DMS 273 (cell line): ENCODE data around the gene C8G.

Source experiments
- DNase-seq: peaks from one replicate; lab custom pipeline; 2025; ENCODE audit not compliant: unreplicated experiment; lab: John Stamatoyannopoulos, UW

The C8G gene

GRCh38 chr9:136964833-136965422 is 19.9 kb downstream of the C8G start:
- DNase-seq: no peak

GRCh38 chr9:136965771-136966484 is 20.9 kb downstream of the C8G start:
- DNase-seq: no peak

DNA sequence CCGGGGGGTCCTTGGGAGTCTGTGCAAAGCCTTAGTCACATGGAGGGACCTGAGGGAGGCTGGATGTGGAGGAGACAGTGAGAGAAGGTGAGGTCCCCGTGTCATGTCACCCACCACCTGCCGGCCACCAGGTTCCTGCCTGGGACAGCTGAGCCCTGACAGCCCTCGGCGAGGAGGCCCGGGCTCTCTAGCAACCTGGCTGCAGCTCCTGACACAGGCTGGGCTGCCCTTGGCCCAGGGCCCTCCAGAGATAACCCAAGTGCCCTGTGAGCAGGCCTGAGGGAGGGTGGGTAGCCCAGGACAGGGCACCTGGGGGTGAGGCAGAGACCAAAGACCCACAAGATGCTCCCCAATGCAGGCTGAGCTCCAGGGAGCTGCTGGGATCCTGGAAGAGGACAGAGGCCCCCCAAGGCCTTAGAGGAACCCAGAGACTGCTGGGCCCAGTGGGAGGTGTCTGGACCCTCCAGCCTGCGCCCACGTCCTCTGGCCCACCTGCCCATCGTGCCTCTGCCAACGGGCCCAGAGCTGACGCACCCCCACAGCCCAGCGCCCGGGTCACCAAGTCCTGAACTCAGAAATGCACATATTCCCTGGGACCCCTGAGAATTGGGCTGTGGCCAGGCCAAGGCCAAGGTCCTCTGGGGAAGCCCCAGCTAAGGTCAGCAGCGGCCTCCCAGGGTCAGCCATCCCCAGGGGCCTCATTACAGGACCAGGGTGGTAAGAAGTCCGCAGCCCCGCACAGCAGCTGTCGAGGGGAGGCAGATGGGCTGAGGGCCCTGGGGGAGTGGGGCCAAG is 23.5 kb downstream of the C8G start:
- no peak for DNase-seq

- no peak for DNase-seq
These were observed 24.1 kb downstream of the C8G start for GRCh38 chr9:136969150-136969549.

DNA sequence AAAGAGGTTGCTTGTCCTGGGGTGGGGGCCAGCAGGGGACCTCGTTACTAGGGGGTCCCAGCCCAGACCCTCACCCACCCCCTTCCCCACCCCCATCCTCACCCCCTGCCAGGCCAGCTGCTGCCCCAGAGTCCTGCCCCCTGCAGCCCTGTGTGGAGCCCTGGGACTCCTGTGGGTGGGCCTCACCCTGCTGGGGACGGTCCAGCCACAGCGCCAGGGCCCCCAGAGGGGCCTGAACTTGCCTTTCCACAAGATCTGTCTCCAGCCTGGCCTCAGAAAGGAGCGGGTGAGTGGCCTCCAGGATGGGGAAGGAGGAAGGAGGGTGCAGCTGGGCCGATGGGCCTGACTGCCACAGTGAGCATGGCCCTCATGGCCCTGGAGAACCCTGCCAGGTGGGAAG is 24.7 kb downstream of the C8G start:
- no peak for DNase-seq

DNA sequence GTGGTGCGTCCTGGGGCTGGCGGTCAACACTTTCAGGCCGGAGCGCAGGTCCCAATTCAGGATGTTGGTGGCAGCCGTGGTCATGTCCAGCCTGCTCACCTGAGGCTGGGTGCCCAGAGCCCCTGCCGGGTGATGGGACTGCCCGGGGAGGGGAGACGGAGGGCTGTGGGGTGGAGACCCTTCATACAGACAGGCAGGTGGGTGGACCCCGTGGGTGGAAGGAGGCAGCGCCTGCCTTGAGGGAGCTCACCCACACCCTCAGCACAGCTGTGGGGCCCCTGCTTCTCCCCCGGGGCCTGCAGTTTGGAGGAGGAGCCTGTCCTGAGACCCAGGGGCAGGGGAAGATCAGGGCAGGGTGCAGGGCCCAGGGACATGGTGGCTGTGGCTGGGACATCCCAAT is 25.3 kb downstream of the C8G start:
- DNase-seq: no peak

DNA sequence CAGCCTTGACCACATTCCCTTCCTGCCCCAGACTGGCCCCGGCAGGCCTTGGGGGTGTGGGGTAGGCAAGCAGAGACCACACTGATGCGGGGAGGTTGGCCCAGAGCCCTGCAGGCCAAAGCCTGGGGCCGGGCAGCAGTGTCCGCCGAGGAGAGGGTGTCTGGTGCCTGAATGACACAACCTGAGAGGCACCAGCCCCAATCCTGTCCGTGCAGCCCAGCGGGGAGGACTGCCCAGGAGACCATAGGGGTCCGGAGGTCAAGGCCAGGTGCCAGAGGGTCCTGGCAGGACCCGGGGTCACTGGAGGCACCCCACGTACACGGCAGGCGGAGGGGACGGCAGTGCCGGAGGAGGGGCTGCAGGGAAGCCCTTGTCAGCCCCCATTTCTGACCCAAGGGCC is 26.7 kb downstream of the C8G start:
- DNase-seq: no peak

- DNase-seq: no peak
These were observed 27.3 kb downstream of the C8G start for GRCh38 chr9:136972335-136972734.

DNA sequence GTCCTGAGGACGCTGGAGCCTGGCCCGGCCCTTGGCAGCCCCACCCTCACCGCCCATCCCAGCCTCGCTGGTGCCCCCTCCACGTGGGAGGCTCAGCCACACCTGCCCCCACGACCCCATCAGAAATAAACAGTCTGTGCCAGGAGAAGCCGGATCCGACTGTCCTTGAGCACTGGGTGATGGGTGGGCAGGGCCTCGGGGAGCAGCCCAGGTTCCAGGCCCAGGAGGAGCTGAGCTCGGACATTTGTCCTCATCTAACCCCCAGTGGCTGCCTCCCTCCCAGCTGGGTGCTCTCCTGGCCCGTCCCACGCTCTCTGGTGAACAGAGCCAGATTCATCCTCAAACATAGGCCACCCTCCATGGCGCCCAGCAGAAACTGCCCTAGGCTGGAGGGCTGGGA is 27.7 kb downstream of the C8G start:
- DNase-seq: no peak

- DNase-seq: no peak
These were observed 28.9 kb downstream of the C8G start for GRCh38 chr9:136973618-136974617.

DNA sequence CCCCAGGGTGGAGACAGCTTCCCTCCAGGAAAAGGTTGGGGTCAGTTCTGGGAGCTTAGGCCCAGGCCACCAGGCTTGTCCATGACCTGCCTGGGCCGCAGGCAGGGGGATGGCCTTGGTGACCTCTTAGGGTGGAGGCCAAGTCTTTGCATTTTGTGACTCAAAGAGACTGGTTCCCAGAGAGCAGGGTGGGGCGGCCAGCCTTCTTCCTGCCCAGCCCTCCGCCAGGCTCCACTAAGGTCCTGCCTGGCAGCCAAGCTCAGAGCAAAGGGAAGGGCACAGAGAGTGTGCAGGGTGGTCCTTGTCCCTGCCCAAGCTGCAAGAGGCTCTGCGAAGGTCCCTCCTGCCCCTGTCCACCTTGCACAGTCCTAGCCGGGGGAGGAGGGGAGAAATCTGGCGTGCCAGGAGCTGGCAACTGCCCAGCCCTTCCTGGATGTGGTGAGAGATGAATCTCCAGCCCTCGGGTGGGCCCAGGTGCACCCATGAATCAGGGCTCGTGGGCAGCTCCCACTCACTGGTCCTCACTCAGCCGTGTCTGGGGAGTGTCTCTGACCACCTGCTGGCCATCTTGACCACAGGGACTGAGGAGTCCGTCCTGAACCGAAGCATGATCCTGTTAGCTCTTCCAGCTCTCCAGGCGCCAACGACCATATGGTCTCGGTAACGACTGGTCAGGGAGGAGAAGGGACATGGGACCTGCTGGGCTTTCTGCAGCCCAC is 29.9 kb downstream of the C8G start:
- no peak for DNase-seq

GRCh38 chr9:136975644-136976043 is 30.6 kb downstream of the C8G start:
- peak; percentile 66 for DNase-seq

DNA sequence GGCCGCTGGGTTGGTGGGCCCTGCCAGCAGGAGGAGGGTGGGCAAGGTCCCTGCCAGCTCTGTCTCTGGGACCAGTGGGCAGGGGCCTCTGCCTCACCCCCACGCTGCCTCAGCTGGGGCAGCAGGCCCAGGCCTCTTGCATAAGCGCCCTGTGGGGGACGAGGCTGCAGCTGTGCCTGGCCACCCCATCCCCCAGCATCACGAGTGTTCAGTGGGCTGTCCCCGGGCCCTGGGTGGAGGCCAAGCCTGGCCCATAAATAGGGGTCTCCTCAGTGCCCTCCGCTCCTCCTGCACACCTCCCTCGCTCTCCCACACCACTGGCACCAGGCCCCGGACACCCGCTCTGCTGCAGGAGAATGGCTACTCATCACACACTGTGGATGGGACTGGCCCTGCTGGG is 32.2 kb downstream of the C8G start, which contains the start of gene PTGDS:
PTGDS (plus strand) TSS at position 282 of the 400 bp plus-strand sequence; CDS start at position 357, 75 bp downstream.
- no peak for DNase-seq

- DNase-seq: no peak
These were observed 32.6 kb downstream of the C8G start for GRCh38 chr9:136977649-136978072.

GRCh38 chr9:136978073-136978864 is 33.2 kb downstream of the C8G start:
- no peak for DNase-seq

GRCh38 chr9:136978865-136979544 is 34.0 kb downstream of the C8G start:
- DNase-seq: no peak

DNA sequence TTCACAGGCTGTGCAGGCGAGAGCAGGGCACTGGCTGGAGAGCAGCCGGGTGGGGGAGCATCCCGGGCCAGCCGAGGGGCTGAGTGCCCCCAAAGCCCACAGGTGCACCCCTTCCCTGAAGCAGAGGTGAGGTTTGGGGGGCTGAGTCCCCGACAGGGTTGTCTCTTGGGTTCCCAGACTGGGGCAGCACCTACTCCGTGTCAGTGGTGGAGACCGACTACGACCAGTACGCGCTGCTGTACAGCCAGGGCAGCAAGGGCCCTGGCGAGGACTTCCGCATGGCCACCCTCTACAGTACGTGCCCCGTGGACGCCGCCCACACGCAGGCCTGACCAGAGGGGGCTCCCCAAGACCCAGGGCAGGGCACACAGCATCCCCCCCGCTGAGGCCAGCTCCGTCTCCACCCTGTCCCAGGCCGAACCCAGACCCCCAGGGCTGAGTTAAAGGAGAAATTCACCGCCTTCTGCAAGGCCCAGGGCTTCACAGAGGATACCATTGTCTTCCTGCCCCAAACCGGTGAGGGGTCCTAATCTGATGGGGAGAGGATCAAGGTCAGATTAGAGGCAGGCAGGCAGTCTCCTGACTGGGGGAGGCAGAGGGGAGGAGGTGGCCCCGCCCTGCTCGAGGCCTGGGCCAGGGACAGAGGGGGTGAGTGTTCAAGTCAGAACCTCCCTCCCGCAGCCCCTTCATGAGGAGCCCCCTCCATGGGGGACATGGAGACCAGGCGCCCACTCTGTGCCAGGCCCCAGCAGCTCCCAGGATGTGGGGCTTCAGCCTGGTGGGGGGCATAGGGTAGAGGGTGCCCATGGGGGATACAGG is 34.9 kb downstream of the C8G start:
- DNase-seq: no peak
